Fibroblast of the aortic adventitia (primary cell): ENCODE measurements around the gene PARD3B. TPM values are rescaled to one million over a fixed set of nuclear protein-coding genes. Genes with fewer than 3 reads are reported as not detected.

Experiments
- DNase-seq: peaks from one replicate; pipeline ENCODE4 v3.0.0-alpha.2; 2010; ENCODE audit warnings: low read depth
- H3K4me3 ChIP-seq: 2 replicates; pipeline ENCODE4 v1.5.1; 2011; ENCODE audit warnings: low read depth, mild to moderate bottlenecking, control low read depth, low read length, moderate library complexity
- CTCF ChIP-seq: IDR thresholded peaks from 2 replicates; pipeline ENCODE4 v1.5.1; 2011; ENCODE audit warnings: mild to moderate bottlenecking, low read length, control low read depth, inconsistent platforms; ENCODE audit not compliant: insufficient read depth
- total RNA-seq: library from RNA; depleted of rRNA; stranded (reverse); fragments of >200 nt; gene quantifications from 2 replicates; pipeline ENCODE4 v1.2.3, GENCODE V29; 2012; ENCODE audit warnings: low replicate concordance

The PARD3B gene
- total RNA-seq, 1 donor = 15.9 TPM

GRCh38 chr2:205013586-205013985 lies 468.3 kb downstream of the PARD3B start:
- no peak overlapping the region for H3K4me3 ChIP-seq
- no peak for DNase-seq
- no peak for TF ChIP-seq CTCF

GRCh38 chr2:205014201-205014600 lies 468.9 kb downstream of the PARD3B start:
- DNase-seq = no peak
- no peak for TF ChIP-seq CTCF
- H3K4me3 ChIP-seq = no peak overlapping the region

GRCh38 chr2:205017381-205017780 lies 472.1 kb downstream of the PARD3B start:
- H3K4me3 ChIP-seq = no peak overlapping the region
- no peak for DNase-seq
- TF ChIP-seq CTCF = no peak

- no peak overlapping the region for H3K4me3 ChIP-seq
- TF ChIP-seq CTCF = no peak
- DNase-seq = no peak
Observed at GRCh38 chr2:205017912-205018311, 472.6 kb downstream of the PARD3B start.

- no peak for TF ChIP-seq CTCF
Observed at GRCh38 chr2:205020673-205021072, 475.4 kb downstream of the PARD3B start.

GRCh38 chr2:205022841-205023240 lies 477.6 kb downstream of the PARD3B start:
- TF ChIP-seq CTCF = no peak
- DNase-seq = no peak
- no peak overlapping the region for H3K4me3 ChIP-seq

More at GRCh38 chr2:205020673-205021072, 475.4 kb downstream of the PARD3B start:
- DNase-seq = no peak
- H3K4me3 ChIP-seq = no peak overlapping the region

GRCh38 chr2:205024822-205025518 lies 479.7 kb downstream of the PARD3B start:
- TF ChIP-seq CTCF = no peak
- peak; percentile 93 for DNase-seq

More at GRCh38 chr2:205024822-205025518, 479.7 kb downstream of the PARD3B start:
- H3K4me3 ChIP-seq = no peak overlapping the region
